ENCODE data around the gene RAB23.

RAB23 gene

DNA sequence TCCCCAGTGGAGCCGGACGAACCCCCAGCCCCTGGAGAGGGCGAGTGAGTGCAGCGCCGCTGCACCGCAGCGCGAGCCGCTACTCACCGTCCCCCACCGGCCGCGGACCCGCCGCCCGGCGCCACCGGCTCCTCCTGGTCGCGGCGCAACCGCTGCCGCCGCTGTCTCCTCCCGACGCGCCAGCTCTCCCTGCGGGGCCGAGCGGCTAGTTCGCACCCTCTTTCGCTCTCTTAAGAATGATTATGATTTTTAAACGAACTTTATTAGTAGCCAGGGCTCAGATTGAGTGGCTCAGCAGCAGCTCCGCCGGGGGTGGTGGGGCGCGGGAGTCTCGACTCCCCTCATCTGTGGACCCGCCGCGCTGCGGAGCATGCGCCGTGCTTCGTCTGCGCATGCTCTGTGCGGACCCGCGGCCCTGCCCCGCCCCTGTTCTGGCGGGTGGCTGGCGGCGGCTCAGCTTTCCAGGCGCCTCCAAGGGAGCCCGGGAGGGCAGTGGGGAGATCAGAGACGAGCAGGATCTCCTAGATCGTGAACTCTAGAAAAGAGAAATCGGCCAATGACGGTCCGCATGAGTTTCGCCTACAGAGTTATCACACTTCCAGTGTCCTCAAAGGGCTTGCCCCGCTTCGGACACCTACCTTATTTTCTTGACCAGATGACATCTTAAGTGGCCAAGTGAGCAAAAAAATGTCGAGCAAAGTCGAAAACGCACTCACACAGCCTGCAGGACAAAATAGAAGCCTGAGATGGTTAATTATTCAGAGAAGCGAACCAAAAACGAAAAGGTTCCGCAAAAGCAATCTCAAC lies at the start of gene RAB23:
Gene RAB23 (minus strand): TSS at position 372 of the 807 bp plus-strand sequence. CDS start 11,927 bp downstream, outside the sequence.
- peak; percentile 95 for DNase-seq (ENCODE audit: low read depth, low spot score)

DNA sequence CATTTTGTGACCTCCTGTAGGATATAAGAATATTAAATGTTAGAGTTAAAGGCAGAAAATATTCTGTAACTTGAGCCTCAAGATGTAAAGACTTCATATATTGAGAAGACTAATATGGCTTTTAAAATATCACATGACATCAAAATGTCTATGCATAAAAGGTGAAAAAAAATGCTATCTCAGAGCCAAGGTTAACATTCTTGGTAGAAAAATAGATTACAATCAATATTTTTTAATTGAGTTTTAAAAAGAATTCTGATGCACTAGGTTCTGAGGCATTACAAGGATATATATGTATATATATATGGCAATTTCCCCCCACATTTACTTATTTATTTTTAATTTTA lies 46.2 kb upstream of the RAB23 start:
- DNase-seq (ENCODE audit: low read depth, low spot score) = no peak

DNA sequence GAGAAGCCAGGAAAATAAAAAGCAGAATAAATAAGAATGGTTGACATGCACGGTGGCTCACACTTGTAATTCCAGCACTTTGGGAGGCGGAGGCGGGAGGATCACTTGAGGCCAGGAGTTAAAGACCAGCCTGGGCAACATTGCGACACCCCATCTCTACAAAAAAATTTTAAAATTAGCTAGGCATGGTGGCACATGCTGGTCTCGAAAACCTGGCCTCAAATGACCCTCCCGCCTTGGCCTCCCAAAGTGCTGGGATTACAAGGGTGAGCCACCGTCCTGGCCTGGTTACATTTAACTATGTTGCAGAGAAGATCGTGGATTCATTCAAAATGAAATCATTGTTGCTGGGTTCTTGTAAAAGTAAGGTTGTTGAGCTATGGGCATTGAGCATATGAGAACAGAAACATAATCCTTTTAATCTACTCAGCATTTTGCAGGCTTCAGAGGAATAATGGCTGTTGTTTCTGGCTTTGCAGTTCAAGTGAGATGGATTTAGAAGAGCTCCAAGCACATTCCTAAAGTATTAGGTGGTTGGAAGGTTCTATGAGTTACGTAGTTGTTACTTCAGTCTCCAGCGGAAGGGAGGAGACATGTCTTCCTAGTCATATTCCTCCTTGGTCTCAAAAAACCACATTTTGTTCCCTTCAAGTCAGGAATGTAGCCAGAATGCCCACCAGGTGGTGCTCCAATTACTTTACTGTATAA lies 45.6 kb upstream of the RAB23 start:
- peak; percentile 50 for DNase-seq (ENCODE audit: low read depth, low spot score)

DNA sequence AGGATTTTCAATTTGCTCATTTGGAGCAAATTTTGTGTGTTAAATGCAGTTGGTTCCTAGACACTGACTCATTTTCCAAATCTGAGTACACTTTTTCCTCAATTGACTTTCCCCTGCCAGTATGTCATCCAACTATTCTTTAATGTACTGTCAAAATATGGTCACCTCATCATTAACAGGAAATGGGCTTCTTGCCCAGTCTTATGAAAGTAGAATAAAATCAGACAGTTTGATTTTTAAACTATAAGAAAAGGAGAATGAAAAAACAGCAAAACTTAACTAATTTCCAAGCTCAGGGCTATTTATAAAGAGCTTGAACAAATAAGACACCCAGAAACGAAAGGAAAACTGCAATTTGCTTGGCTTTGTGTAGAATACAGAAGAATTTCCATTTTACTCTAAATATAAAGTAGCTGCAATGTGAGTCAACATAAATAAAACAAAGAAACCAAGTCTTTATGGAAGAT lies 43.7 kb upstream of the RAB23 start:
- DNase-seq (ENCODE audit: low read depth, low spot score) = no peak

DNA sequence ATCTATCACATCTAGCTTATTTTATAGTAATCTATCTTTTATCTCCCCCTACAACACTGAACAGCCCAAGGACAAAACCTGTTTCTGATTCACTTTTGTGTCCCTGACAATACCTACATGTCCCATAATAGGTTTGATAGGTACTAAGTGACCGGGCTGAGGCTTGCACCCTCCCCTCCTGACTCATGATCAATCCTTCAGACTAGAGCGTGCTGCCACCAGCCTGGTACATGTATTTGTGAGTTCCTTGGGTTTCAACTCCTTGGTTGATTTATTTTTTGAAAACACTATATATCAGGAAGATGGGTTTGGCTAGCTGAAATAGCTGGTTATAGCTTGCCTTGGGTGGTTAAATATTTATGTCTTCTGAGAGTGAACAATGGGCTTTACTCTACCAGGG lies 41.6 kb upstream of the RAB23 start:
- DNase-seq (ENCODE audit: low read depth, low spot score) = no peak

DNA sequence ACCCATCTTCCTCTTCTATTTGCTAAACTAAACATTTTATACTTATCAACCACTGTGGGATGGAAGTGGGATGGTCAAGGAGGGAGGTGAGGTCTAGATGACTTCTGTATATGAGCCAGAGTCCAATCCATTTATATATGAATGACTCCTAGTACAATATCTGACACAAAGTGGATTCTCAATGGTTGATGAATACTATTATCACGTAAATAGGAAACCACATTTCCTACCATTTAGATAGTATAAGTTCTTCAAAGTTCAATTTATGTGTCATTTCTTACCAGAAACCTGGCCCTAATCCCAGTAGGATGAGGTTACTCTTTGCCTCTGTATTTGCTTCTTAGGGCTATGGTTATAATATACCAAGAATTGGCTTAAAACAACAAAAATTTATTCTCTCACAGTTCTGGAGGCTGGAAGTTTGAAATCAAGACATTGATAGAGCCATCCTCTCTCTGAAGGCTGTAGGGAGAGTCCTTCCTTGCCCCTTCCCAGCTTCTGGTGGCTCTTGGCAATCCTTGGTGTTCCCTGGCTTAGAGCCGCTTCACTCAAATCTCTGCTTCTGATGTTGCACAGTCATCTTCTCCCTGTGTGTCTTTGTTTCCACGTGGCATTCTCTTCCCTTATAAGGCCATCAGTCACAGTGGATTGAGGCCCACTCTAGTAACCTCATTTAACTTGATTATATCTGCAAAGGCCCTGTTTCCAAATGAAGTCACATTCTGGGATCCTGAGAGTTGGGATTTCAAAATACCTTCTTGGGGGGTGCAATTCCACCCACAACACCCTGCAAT lies 41.0 kb upstream of the RAB23 start:
- DNase-seq (ENCODE audit: low read depth, low spot score) = no peak

DNA sequence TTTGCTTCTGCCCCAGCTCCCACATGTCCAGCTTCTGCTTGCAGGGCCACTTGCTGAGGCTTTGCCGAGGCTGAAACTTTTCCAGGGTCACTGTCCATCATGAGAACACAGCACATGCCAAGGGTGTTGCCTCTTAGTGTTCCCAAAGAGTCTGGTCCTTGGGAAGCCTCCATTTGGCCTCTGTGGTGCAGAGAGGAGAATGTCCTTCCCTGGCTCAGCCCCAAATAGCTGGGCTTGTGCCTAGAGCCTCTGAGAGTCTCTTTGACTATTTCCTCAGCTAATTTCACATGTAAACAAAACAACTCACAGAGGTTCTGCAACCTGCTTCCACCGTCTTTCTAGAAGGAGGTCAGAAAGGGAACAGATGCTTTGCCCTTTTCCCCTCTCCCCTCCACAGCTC lies 40.4 kb upstream of the RAB23 start:
- DNase-seq (ENCODE audit: low read depth, low spot score) = no peak

DNA sequence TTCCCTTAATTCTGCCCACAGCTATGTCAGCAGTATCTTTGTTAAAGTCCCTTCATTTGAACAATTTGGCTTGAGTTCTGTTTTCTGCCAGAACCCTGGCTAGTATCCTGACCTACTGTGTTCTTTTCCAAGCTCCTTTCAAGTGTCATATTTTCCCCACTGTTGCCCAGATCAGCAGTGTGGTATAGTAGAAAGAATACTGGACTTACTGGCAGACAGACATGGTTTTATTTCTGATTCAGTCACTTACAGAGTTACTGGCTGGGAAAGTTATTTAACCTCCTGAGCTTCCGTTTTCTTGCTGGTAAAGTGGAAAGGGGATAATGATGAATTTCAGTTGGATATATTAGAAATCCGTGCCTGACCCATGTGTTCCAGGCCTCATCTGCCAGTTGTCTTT lies 39.8 kb upstream of the RAB23 start:
- DNase-seq (ENCODE audit: low read depth, low spot score) = no peak

DNA sequence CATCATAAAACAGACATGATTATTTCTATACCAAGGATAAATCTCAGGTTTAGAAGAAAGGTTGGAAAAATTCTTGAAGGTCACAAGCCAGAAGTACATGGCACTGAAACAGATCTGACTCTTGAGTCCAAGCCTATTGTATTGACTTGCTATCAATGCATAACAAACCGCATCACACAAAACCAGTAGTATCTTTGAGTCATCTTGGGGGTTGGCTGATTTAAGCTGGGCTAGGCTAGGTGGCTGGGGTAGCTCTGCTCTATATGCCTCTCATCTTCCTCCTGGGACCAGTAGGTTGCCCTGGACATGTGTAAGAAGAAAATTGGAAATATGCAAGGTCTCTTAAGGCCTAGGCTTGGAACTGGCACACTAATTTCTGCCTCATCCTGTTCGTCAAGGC lies 37.0 kb upstream of the RAB23 start:
- no peak for DNase-seq (ENCODE audit: low read depth, low spot score)

DNA sequence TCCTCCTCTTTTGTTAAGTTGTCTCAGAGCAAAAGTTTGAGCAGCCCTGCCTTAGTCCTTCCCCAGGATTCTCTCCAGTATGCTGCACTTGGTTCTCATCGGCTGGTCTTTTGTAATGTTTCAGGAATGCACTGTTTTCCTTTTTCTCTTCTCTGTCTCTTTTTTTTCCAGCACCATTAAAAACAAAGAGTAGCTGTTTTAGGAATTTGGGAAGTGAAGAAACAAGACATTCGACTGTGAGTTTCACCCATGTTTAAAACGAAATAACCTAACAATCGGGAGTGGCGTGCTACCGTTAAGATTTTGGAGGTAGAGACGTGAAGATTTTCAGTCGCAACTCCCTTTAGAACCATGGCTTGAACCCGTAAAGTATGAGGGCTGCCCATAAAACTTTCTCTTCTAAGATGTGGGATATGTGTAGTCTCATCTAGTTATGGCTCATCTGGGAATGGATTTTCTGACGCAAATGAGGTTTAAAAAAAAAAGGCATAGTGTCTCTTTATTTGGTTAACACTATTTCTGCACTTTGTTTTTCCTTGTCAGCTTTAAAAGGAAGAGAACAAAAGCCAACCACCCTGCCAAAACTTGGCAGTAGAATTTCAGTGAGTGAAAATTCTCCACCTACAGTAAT lies 35.9 kb upstream of the RAB23 start:
- DNase-seq (ENCODE audit: low read depth, low spot score) = peak; percentile 11

DNA sequence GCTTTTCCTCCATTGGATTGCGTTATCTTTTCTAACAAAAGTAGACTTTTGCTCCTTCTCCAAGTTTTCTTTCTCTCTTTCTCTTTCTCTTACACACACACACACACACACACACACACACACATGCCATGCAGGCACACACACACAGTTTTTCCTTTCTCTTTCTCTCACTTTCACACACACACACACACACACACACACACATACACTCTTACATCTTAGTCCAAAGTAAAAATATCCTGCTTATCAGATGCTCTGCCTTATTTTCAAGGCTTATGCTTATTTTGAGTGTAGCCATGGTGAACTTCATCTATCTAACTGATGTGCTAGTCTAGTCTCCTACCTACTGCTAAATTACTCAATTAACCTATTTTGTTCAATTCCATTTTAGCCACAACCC lies 34.4 kb upstream of the RAB23 start:
- no peak for DNase-seq (ENCODE audit: low read depth, low spot score)

DNA sequence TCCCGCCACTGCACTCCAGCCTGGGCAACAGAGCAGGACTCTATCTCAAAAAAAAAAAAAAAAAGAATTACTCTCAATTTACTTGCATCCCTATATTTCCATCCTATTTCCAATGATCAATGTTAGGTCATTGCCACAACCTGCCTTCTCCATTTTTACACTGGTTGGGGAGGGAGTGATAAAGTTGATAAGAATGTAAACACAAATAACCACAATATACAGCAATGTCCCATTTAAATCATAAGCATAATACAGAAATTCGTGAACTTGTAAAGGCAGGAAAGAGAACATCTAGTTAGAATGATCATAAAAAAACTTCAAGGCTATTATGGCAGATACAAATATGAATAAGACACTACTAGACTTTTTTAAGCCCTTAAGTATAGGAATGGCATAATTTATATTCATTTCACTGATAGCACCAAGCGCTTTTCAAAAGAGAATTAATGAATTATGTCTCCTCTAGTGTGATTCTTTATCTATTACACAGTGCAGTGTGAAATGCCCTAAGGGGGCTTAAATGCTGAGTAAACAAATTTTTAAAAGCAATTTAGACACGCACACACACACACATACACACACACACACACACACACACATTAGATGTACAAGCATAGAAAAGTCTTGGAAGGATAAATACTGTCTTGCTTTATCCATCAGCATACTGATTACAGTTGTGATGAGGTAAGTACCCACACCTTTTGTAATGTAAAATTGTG lies 33.5 kb upstream of the RAB23 start:
- no peak for DNase-seq (ENCODE audit: low read depth, low spot score)

DNA sequence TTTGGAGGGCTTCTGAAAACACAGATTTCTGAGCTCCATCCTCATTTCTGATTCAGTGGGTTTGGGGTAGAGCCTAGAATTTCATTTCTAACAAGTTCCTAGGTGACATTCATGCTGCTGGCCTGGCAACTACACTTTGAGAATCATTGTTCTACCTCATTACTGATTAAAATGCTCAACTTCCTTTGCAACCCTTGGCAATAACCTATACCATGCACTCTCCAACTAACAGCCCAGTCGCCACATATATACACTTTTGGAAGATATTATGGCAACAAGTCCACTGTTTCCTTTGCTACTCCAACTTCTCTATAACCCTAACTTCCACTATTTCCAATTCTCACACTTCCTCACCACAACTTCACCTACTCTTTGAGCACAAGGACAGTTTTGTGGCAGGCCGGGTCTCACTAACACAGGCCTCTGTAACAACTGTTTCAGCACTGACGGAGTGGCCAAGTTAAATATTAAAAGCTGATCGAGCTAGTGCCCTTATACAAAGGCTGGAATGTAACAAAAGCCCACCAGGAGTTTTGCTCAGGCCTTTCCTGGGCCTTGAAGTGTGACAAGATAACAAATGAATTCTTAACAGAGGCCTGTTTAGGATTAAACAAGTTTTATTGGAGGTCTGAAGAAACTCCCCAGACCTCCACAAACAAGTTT lies 32.1 kb upstream of the RAB23 start:
- peak; percentile 49 for DNase-seq (ENCODE audit: low read depth, low spot score)

DNA sequence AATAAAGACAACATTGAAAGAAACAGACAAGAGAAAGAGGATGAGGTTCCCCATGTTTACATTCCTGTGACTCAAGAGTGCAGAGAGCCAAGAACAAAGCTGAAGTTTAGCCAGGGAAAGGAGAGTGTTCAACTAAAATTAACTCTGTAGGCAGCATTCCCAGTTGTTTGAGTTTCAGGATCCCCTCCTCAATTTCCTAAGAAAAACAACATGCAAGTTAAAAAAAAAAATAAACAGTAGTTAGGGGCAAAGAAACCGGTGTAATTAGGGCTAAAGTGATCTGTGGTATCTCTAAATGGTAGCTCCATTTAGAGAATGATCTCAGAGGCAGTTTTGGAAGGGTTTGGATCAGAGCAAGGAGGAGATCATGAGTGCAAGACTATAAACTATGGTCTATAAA lies 30.9 kb upstream of the RAB23 start:
- no peak for DNase-seq (ENCODE audit: low read depth, low spot score)

DNA sequence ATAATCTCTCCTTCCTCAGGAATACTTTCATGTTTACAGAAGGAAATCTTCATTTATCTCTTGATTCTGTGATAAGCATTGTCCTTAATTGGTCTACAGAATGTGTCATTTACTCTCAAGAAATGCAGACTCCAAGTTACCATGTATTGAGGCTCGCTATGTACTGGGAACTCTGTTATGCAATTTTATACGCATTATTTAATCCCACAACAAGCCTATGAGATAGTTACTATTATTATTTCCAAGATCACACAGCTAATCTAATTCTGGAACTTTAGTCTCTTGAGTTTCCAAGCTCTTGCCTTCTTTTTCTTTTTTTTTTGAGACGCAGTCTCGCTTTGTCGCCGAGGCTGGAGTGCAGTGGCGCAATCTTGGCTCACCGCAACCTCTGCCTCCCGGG lies 30.0 kb upstream of the RAB23 start:
- DNase-seq (ENCODE audit: low read depth, low spot score) = no peak

DNA sequence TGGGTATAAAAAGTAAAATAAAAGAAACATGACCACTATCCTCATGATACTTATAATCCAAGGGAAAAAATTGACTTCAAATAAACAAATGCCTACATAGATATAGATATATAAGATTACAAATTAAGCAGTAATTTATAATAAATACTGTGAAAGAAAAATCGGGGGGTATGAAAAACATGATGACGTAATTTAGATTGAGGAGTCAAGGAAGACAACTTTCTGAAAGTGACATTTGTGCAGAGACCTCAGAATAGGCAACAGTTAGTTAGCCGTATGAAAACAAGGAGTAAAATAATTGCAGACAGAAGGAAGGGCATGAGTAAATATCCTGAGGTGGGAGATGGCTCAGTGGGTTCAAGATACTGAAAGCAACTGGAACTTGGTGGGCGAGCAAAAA lies 28.2 kb upstream of the RAB23 start:
- no peak for DNase-seq (ENCODE audit: low read depth, low spot score)

DNA sequence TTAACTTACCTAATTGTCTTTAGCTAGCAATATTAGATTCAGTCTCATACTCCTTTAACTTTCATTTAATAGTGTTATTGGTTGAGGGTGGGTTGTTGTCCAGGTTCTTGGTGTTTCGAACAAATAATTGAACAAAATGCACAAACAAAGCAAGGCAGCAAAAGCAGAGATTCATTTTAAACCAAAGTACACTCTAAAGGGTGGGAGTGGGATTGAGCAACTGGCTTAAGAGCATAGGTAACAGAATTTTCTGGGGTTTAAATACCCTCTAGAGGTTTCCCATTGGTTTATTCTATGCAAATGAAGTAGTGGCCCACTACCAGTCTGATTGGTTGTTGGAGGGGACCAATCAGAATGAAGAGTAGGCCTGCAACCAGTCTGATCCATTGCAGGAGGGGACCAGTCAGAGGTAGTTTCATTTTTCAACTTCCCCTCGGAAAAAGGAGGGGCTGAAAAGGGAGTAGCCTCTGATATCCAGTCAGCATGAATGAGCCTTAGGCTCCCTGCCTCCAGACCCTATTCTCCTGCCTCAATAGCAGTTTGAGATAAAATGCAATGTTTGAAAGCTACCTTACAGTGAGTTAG lies 26.3 kb upstream of the RAB23 start:
- DNase-seq (ENCODE audit: low read depth, low spot score) = no peak

DNA sequence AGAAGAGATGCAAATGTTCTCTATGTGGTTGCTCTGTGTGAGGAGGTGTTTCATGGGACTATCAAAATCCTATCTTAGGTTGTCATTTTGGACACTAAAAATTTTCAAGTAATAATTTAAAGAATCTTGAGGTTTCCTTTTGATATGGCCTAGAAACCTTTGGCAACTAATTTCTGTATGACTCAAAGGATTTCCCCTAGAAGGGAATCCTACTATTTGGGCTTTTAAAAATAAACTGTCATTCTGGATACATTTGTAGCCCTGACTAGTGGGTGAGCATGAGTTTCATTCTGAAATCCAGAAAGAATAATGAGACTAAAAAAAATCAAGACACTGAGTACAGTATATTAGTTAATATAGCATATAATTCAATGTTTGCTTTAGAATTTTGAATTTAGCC lies 25.5 kb upstream of the RAB23 start:
- no peak for DNase-seq (ENCODE audit: low read depth, low spot score)

DNA sequence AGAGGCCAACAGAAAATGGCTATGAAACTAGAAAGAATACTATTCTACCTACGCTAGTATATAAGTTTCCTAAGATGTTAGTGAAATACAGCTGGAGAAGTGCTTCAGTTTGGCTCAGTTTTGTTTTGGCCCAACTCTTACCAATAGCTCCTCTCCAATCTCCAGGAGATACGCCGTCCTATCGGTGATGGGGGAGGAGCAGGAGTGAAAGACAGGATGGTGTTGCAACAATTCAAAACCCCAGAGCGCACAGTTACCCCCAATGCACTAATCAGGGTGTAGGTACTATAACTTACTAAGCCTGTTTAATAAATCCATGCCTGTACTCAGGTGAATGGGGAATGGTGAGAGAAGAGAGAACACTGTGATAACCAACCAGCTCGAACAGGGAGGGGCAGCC lies 24.2 kb upstream of the RAB23 start:
- DNase-seq (ENCODE audit: low read depth, low spot score) = no peak

DNA sequence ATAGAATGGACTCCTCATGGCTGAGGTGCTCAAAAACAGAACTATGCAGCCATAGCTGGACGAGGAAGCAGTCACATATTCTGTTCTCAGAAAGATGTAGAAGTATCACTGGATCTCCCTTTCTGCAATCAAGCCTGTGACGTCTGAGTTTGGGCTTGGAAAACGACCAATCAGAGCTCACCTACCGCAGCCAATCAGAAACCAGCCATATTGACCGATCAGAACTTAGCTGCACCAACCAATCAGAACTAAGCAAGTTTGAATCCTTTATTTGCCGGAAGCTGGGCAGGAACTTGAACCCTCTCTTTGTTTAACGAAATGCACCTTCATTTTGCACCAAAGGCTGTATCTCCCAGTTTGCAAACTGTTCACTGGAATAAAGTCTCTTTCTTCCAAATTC lies 21.8 kb upstream of the RAB23 start:
- no peak for DNase-seq (ENCODE audit: low read depth, low spot score)

Measured in ELF-1 (cell line).